GM15510 (cell line): ENCODE measurements around the gene DOCK4.

ENCODE experiments used
- POLR2A ChIP-seq: IDR thresholded peaks from 3 replicates; pipeline ENCODE4 v1.6.1; 2011; ENCODE audit warnings: borderline replicate concordance; ENCODE audit not compliant: insufficient read length; ENCODE audit errors: extremely low read depth

Gene DOCK4

GRCh38 chr7:111918461-111918860, 287.7 kb downstream of the DOCK4 start:
- no peak for TF ChIP-seq POLR2A

- TF ChIP-seq POLR2A, result no peak
Observed at GRCh38 chr7:111914291-111914690, 291.9 kb downstream of the DOCK4 start.

- TF ChIP-seq POLR2A, result no peak
Observed at GRCh38 chr7:111911166-111911961, 294.8 kb downstream of the DOCK4 start.

- TF ChIP-seq POLR2A, result no peak
Observed at GRCh38 chr7:111910656-111911055, 295.5 kb downstream of the DOCK4 start.

GRCh38 chr7:111903797-111904196, 302.4 kb downstream of the DOCK4 start:
- TF ChIP-seq POLR2A, result no peak

DNA sequence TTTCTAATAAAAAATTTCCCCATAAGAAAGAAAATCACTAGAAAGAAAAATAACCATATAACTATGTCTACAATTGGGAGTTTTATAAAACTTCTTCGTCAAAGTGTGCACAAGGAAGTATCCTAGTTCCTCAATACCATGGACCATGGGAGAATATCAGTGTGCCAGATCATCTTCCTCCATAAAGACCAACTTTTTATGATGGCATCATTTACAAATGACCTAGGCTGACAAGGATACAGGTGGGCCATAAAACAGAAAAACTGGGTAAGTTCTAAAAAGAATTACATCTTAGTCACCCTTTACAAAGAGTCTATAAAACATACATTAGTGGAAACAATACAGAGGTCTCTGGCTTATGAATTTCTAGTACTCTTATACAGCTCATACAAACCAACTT, 303.2 kb downstream of the DOCK4 start:
- no peak for TF ChIP-seq POLR2A

GRCh38 chr7:111900283-111900682, 305.9 kb downstream of the DOCK4 start:
- no peak for TF ChIP-seq POLR2A

DNA sequence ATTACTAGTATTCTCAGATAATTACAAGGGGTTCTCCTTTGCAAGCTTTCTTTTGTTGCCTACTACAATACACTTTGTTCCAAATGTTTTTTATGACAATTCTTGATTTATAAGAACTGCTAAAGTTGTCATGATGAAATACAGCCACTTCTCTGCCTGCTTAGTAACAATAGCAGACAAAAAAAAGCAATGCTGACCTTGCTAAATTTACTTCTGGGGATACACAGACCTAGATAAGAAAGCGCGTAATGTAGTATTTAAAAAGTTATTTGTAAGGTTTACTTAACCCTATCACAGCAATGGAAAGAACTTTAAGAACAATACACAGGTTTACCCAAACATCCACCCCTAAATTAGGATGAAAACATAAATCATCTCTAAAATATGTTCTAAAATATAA, 311.1 kb downstream of the DOCK4 start:
- no peak for TF ChIP-seq POLR2A

- TF ChIP-seq POLR2A, result no peak
Observed at GRCh38 chr7:111894518-111894917, 311.7 kb downstream of the DOCK4 start.

DNA sequence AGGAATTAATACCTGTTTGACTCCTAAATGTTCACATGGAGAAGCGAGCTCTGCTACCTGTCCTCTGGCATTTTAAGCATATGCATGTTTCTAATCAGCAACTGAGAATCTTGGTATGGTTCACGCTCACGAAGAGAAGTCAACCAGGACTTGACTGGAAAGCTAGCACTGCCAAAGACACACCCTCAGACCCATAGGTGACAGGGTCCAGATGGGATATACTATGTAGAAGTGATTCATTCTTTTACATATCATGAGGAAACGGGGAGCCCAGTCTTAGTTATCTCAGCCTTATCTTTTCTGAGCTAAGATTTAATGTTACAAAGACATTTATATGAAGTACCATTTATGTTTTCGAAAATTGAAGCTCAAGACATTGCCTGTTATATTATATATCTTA, 313.0 kb downstream of the DOCK4 start:
- no peak for TF ChIP-seq POLR2A

GRCh38 chr7:111892588-111892987, 313.6 kb downstream of the DOCK4 start:
- no peak for TF ChIP-seq POLR2A

DNA sequence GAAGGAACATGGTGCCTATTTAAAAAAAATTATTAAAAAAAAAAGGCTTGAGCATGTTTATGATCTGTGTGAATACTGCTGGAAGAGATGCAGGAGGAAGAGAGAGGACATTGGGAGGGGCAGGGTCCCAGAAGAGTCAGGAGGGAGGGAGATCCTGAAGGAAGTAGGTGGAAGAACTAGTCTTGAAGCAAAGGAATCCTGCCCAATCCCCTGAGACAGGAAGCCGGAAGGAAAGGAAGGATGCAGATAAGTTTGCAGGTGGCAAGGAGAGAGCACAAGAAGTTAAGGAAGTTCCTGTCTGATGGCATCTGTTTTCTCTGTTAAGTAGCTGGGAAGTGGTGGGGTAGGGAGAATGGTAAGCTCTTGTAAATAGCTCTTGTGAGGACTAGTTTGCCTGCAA, 318.5 kb downstream of the DOCK4 start:
- no peak for TF ChIP-seq POLR2A

DNA sequence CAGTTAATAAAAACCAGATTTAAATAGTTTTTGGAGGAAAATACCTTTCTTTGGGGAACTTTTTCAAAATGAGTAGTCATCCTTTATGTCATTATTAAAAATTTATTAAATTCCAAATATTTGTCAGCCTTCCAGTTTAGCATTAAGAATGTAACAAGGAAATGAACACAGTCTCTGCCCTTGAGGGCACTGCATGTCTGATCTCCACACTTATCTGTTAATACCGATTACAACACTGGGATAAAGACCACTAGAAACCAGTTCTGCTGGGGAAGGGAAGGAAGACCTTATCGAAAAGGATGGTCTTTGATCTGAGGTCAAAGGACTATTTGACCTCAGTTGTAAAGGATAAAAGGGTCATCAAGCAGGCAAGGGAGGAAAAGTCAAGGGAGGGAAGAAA, 320.0 kb downstream of the DOCK4 start:
- TF ChIP-seq POLR2A, result no peak

DNA sequence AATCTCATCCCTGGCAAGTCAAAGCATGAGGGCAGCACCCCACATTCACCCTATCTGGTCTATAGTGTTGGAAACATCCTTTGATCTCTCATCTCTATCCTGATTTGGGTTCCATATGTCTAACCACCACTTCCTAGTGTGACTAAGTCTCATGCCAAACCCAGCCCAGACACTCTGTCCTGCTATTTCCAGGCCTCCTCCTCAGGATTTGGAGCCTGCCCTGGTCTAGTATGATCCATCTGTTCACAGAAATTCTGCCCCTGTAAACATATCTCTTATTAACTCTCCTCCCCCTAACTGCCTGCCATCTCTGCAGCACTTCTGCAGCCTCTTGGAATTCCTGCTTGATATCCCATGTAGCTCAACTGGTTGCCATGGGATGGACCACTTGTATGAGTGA, 323.0 kb downstream of the DOCK4 start:
- TF ChIP-seq POLR2A, result no peak

DNA sequence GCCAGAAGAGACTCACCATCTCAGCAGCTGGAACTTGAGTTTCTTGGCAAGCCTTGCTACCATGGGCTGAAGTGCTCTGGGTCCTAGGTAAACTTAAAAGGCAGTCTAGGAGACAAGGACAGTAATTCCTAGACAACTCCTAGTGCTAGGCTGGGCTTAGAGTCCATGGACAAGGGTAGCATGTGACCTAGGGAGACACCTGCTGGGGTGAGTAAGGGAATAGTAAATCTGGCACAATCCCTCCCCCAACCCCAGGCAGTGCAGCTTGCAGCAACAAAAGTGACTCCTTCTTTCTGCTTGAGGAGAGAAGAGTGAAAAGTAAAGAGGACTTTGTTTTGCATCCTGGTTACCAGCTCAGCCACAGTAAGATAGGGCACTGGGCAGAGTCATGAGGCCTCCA, 327.4 kb downstream of the DOCK4 start:
- no peak for TF ChIP-seq POLR2A

GRCh38 chr7:111877931-111878330, 328.3 kb downstream of the DOCK4 start:
- no peak for TF ChIP-seq POLR2A

- no peak for TF ChIP-seq POLR2A
Observed at GRCh38 chr7:111873963-111874690, 332.1 kb downstream of the DOCK4 start.

DNA sequence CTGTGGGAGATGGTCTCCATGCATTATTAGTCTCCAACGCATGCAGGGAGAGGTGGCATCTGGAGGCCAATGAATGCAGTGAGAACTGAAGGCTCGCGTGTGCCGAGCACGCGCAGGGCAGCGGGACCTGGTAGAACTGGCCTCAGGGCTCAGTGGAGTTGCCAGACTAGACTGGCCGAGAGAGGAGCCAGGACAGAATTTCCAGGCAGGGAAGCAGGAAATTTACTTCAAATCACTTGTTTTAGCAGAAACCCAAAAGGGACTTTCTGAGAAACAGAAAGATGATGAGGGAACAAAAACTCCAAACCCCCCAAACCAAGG, 332.9 kb downstream of the DOCK4 start:
- TF ChIP-seq POLR2A, result no peak
